Nephron (organoid): ENCODE measurements around the gene PRTFDC1.

Experiments used
- H3K27ac Mint-ChIP-seq, 3 experiments: 2 replicates each; pipeline ENCODE4 v1.8.0; 2020; ENCODE audit warnings: mixed read lengths in 3 of 3, mild to moderate bottlenecking in 2 of 3, moderate library complexity in 1 of 3
- H3K27me3 Mint-ChIP-seq: 2 replicates; pipeline ENCODE4 v1.8.0; 2021; ENCODE audit warnings: low read depth, mild to moderate bottlenecking, moderate library complexity, mixed read lengths
- H3K36me3 Mint-ChIP-seq: 2 replicates; pipeline ENCODE4 v1.8.0; 2020; ENCODE audit warnings: low read depth, mixed read lengths
- H3K4me1 Mint-ChIP-seq: 2 replicates; pipeline ENCODE4 v1.8.0; 2020; ENCODE audit warnings: mixed read lengths
- H3K4me3 Mint-ChIP-seq, 3 experiments: 2 replicates each; pipeline ENCODE4 v1.8.0; 2020; ENCODE audit warnings: mild to moderate bottlenecking in 3 of 3, mixed read lengths in 3 of 3, moderate library complexity in 2 of 3
- H3K9me3 Mint-ChIP-seq: 2 replicates; pipeline ENCODE4 v1.8.0; 2020; ENCODE audit warnings: mixed read lengths
- CTCF ChIP-seq, 3 experiments: fragments of 200-600 bp; sonication (generic); IDR thresholded peaks; one replicate each; pipeline ENCODE4 v1.5.0; 2021; ENCODE audit warnings: antibody characterized with exemption in 3 of 3; ENCODE audit not compliant: unreplicated experiment in 3 of 3

PRTFDC1 gene

GRCh38 chr10:24908793-24909423, 43.5 kb downstream of the PRTFDC1 start:
- H3K27ac Mint-ChIP-seq = no peak overlapping the region
- H3K9me3 Mint-ChIP-seq = no peaks in the 10 kb centered on the region
- H3K36me3 Mint-ChIP-seq = peaks cover 28% of the 10 kb centered on the region
- no peak overlapping the region for H3K4me3 Mint-ChIP-seq
- peaks cover 3% of the 10 kb centered on the region for H3K27me3 Mint-ChIP-seq
- TF ChIP-seq CTCF (IDR thresholded peaks at IDR 0.05; ENCODE audit: unreplicated experiment in 3 of 3) = no peak
- H3K4me1 Mint-ChIP-seq = peaks cover 3% of the 10 kb centered on the region

GRCh38 chr10:24907956-24908355, 44.5 kb downstream of the PRTFDC1 start:
- Mint-ChIP-seq H3K4me1 (peaks cover 5% of the 10 kb centered on the region), H3K4me3 (no peak overlapping the region), H3K36me3 (peaks cover 28% of the 10 kb centered on the region), H3K27me3 (peaks cover 3% of the 10 kb centered on the region), H3K27ac (no peak overlapping the region), H3K9me3 (no peaks in the 10 kb centered on the region)
- TF ChIP-seq CTCF (IDR thresholded peaks at IDR 0.05; ENCODE audit: unreplicated experiment in 3 of 3) = no peak

GRCh38 chr10:24906372-24906771, 46.0 kb downstream of the PRTFDC1 start:
- H3K27me3 Mint-ChIP-seq = peaks cover 3% of the 10 kb centered on the region
- no peaks in the 10 kb centered on the region for H3K9me3 Mint-ChIP-seq
- no peak overlapping the region for H3K27ac Mint-ChIP-seq
- TF ChIP-seq CTCF (IDR thresholded peaks at IDR 0.05; ENCODE audit: unreplicated experiment in 3 of 3) = no peak
- H3K4me1 Mint-ChIP-seq = peaks cover 16% of the 10 kb centered on the region
- H3K4me3 Mint-ChIP-seq = no peak overlapping the region
- H3K36me3 Mint-ChIP-seq = peaks cover 24% of the 10 kb centered on the region

- no peak for TF ChIP-seq CTCF (IDR thresholded peaks at IDR 0.05; ENCODE audit: unreplicated experiment in 3 of 3)
- Mint-ChIP-seq H3K9me3 (no peaks in the 10 kb centered on the region), H3K27ac (no peak overlapping the region), H3K4me1 (peaks cover 23% of the 10 kb centered on the region), H3K4me3 (no peak overlapping the region), H3K36me3 (peaks cover 24% of the 10 kb centered on the region), H3K27me3 (peaks cover 3% of the 10 kb centered on the region)
Observed at GRCh38 chr10:24904824-24905223, 47.6 kb downstream of the PRTFDC1 start.

- TF ChIP-seq CTCF (IDR thresholded peaks at IDR 0.05; ENCODE audit: unreplicated experiment in 3 of 3) = no peak
- peaks cover 23% of the 10 kb centered on the region for H3K4me1 Mint-ChIP-seq
- peaks cover 17% of the 10 kb centered on the region for H3K36me3 Mint-ChIP-seq
- no peak overlapping the region for H3K4me3 Mint-ChIP-seq
- H3K27me3 Mint-ChIP-seq = peaks cover 3% of the 10 kb centered on the region
- H3K27ac Mint-ChIP-seq = peak overlapping the region; percentile 91 to 98 (median 95)
- H3K9me3 Mint-ChIP-seq = no peaks in the 10 kb centered on the region
Observed at GRCh38 chr10:24902400-24902728, 50.0 kb downstream of the PRTFDC1 start.

- peaks cover 3% of the 10 kb centered on the region for H3K27me3 Mint-ChIP-seq
- H3K4me3 Mint-ChIP-seq = peak overlapping the region in 2 of 3 experiments; percentile 43 to 55
- H3K36me3 Mint-ChIP-seq = peaks cover 15% of the 10 kb centered on the region
- H3K9me3 Mint-ChIP-seq = no peaks in the 10 kb centered on the region
- no peak for TF ChIP-seq CTCF (IDR thresholded peaks at IDR 0.05; ENCODE audit: unreplicated experiment in 3 of 3)
- H3K27ac Mint-ChIP-seq = peak overlapping the region; percentile 91 to 98 (median 95)
- H3K4me1 Mint-ChIP-seq = peaks cover 23% of the 10 kb centered on the region
Observed at GRCh38 chr10:24901686-24902399, 50.6 kb downstream of the PRTFDC1 start.
